Measurements from ENCODE around the gene PAGE2.
"Not testable (repeated sequence)": the region's sequence is repeated elsewhere in the genome, so short reads cannot be mapped to it uniquely, and the experiment has no call there.

PAGE2 gene

GRCh38 chrX:55057675-55058249 lies 31.1 kb upstream of the PAGE2 start:
- H3K9me3 ChIP-seq (ENCODE audit: severe bottlenecking), result no peaks in the 10 kb centered on the region
- H3K4me3 ChIP-seq (ENCODE audit: severe bottlenecking), result no peak overlapping the region
- 0 out of 3 replicates have a peak, but pooled peaks have one; percentile 52 for ATAC-seq (ENCODE audit: low read depth)
- no peak overlapping the region for H3K27ac ChIP-seq (ENCODE audit: poor library complexity, severe bottlenecking)
- peak; percentile 76 for TF ChIP-seq CTCF (IDR thresholded peaks at IDR 0.05; ENCODE audit: poor library complexity, severe bottlenecking)
- no peaks in the 10 kb centered on the region for H3K4me1 ChIP-seq (ENCODE audit: insufficient read depth, poor library complexity, severe bottlenecking)
- H3K27me3 ChIP-seq (ENCODE audit: insufficient read depth, poor library complexity, severe bottlenecking), result no peaks in the 10 kb centered on the region
- H3K36me3 ChIP-seq (ENCODE audit: low read depth), result no peaks in the 10 kb centered on the region
- DNase-seq (ENCODE audit: low spot score), result no peak

- H3K4me1 ChIP-seq (ENCODE audit: insufficient read depth, poor library complexity, severe bottlenecking); H3K27me3 ChIP-seq (ENCODE audit: insufficient read depth, poor library complexity, severe bottlenecking); DNase-seq (ENCODE audit: low spot score); H3K9me3 ChIP-seq (ENCODE audit: severe bottlenecking); H3K4me3 ChIP-seq (ENCODE audit: severe bottlenecking); H3K27ac ChIP-seq (ENCODE audit: poor library complexity, severe bottlenecking); ATAC-seq (ENCODE audit: low read depth); H3K36me3 ChIP-seq (ENCODE audit: low read depth): not testable (repeated sequence)
Observed at GRCh38 chrX:55067180-55067579, 21.6 kb upstream of the PAGE2 start.

- ATAC-seq (ENCODE audit: low read depth), result no peak
- Histone ChIP-seq H3K4me1 (ENCODE audit: insufficient read depth, poor library complexity, severe bottlenecking) (no peaks in the 10 kb centered on the region), H3K36me3 (ENCODE audit: low read depth) (no peaks in the 10 kb centered on the region), H3K9me3 (ENCODE audit: severe bottlenecking) (no peaks in the 10 kb centered on the region), H3K27ac (ENCODE audit: poor library complexity, severe bottlenecking) (no peak overlapping the region), H3K27me3 (ENCODE audit: insufficient read depth, poor library complexity, severe bottlenecking) (no peaks in the 10 kb centered on the region), H3K4me3 (ENCODE audit: severe bottlenecking) (no peak overlapping the region)
- no peak for TF ChIP-seq CTCF (IDR thresholded peaks at IDR 0.05; ENCODE audit: poor library complexity, severe bottlenecking)
- no peak for DNase-seq (ENCODE audit: low spot score)
Observed at GRCh38 chrX:55072286-55072685, 16.5 kb upstream of the PAGE2 start.

GRCh38 chrX:55074851-55075467 lies 13.9 kb upstream of the PAGE2 start, which contains the start of gene PAGE2B:
TSS of gene PAGE2B (plus strand) at chrX:55075030. CDS start at chrX:55076042, 1,012 bp downstream.
- Histone ChIP-seq H3K36me3 (ENCODE audit: low read depth) (no peaks in the 10 kb centered on the region), H3K27ac (ENCODE audit: poor library complexity, severe bottlenecking) (no peak within 1 kb of the TSS), H3K27me3 (ENCODE audit: insufficient read depth, poor library complexity, severe bottlenecking) (no peaks in the 10 kb centered on the region), H3K4me3 (ENCODE audit: severe bottlenecking) (no peak within 1 kb of the TSS), H3K4me1 (ENCODE audit: insufficient read depth, poor library complexity, severe bottlenecking) (no peaks in the 10 kb centered on the region), H3K9me3 (ENCODE audit: severe bottlenecking) (no peaks in the 10 kb centered on the region)
- ATAC-seq (ENCODE audit: low read depth) (no peak), DNase-seq (ENCODE audit: low spot score) (no peak)
- TF ChIP-seq CTCF (IDR thresholded peaks at IDR 0.05; ENCODE audit: poor library complexity, severe bottlenecking), result no peak

- Histone ChIP-seq H3K4me1 (ENCODE audit: insufficient read depth, poor library complexity, severe bottlenecking) (no peaks in the 10 kb centered on the region), H3K36me3 (ENCODE audit: low read depth) (no peaks in the 10 kb centered on the region), H3K4me3 (ENCODE audit: severe bottlenecking) (no peak overlapping the region), H3K9me3 (ENCODE audit: severe bottlenecking) (no peaks in the 10 kb centered on the region), H3K27me3 (ENCODE audit: insufficient read depth, poor library complexity, severe bottlenecking) (no peaks in the 10 kb centered on the region), H3K27ac (ENCODE audit: poor library complexity, severe bottlenecking) (no peak overlapping the region)
- TF ChIP-seq CTCF (IDR thresholded peaks at IDR 0.05; ENCODE audit: poor library complexity, severe bottlenecking), result no peak
- ATAC-seq (ENCODE audit: low read depth) (no peak), DNase-seq (ENCODE audit: low spot score) (no peak)
Observed at GRCh38 chrX:55098691-55099090, 9.9 kb downstream of the PAGE2 start.
